AG09309 (cell line): ENCODE data around the gene UBIAD1.
A peak's percentile ranks its signal among the peaks of the same experiment; 100 is the strongest.

Source experiments
- DNase-seq: peaks from one replicate; pipeline ENCODE4 v3.0.0-alpha.2; 2010; ENCODE audit warnings: low read depth
- H3K4me3 ChIP-seq: 2 replicates; pipeline ENCODE4 v1.5.1; 2011; ENCODE audit warnings: mild to moderate bottlenecking, low read depth, low read length, moderate library complexity; ENCODE audit not compliant: control insufficient read depth
- CTCF ChIP-seq: IDR thresholded peaks from 2 replicates; pipeline ENCODE4 v1.5.1; 2011; ENCODE audit warnings: mild to moderate bottlenecking, low read depth, low read length, inconsistent platforms; ENCODE audit not compliant: insufficient read depth, control insufficient read depth; ENCODE audit errors: missing control alignments

The UBIAD1 gene, protein sequence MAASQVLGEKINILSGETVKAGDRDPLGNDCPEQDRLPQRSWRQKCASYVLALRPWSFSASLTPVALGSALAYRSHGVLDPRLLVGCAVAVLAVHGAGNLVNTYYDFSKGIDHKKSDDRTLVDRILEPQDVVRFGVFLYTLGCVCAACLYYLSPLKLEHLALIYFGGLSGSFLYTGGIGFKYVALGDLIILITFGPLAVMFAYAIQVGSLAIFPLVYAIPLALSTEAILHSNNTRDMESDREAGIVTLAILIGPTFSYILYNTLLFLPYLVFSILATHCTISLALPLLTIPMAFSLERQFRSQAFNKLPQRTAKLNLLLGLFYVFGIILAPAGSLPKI

GRCh38 chr1:11272832-11273594, at the start of gene UBIAD1:
Gene UBIAD1, plus strand, starts transcription at chr1:11273198. Its CDS starts 334 bp downstream, at chr1:11273532.
- DNase-seq = peak; percentile 35
- no peak for TF ChIP-seq CTCF
- H3K4me3 ChIP-seq = peak within 1 kb of the TSS; percentile 67

DNA sequence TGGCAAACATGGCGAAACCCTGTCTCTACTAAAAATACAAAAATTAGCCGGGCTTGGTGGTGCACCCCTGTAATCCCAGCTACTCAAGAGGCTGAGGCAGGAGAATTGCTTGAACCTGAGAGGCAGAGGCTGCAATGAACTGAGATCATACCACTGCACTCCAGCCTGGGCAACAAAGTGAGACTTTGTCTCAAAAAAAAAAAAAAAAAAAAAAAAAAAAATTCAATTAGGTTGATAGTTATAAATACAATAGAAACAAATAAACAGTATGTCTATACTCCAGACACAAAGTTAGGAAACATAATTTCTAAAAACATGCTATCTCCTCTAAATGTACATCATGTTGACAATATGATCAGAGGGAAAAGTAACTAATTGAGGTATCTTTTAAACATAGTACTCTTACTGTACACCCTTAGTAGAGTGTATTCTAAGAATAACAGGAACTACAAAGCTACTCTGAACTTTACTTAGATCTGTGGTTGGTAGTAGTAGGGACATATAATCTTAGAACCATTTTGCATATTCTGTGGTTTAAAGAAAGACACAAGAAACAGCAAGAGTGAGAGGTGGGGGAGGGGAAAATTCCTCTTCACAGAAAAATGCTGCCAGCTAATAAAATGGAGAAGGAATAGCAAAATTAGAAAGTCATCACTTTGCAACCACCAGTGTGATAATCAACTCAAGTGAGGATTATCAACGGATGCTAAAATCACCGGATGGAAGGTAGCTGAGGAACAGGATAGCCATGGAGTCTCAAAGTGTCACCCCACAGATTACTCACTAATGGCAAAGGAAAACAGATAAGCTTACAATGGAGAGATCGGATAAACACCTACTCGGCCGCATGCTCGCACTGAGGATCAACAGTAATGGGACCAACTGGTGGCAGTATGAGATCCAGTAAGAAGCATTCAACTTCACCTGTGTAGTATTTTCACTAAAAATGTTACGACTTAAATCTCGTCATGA, 45.6 kb upstream of the UBIAD1 start:
- no peak for TF ChIP-seq CTCF
- H3K4me3 ChIP-seq = no peak overlapping the region
- no peak for DNase-seq

DNA sequence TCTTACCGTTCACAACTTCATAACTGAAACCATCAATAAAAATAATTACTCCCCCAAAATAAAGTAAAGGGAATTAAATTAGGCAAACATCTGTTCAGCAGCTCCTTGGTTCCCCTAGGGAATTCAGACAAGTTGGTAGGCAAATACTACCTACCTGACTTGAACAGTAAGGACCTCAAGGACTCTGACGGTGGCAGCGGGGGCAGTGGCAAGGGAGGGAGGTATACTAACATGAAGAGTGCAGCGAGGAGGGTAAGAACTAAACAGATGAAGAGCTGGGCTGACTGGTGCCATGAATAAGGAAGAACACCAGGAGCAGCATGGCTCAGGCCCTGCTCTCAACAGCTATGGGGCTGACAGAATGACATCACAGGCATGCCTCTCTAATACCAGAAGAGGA, 43.8 kb upstream of the UBIAD1 start:
- no peak for TF ChIP-seq CTCF
- no peak for DNase-seq
- H3K4me3 ChIP-seq = no peak overlapping the region

GRCh38 chr1:11233208-11233607, 39.8 kb upstream of the UBIAD1 start:
- no peak for TF ChIP-seq CTCF
- no peak overlapping the region for H3K4me3 ChIP-seq
- no peak for DNase-seq

DNA sequence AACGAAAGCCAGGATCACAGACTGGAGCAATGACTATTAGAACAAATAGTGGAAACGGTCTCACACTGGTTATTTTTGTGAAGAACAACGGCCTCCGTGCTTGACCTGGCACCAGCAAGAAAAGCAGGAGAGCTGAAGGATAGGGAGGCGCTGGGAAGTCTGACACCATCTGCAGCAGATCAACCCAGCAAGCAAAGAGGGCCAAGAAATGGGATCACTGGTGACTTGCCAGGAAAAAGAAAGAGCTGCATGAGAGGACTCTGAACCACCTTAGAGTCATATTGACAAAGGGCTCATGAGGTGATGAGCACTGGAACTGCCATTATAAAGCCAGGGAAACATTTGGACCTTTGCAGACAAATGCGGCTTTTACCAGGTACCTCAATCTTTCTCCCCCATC, 35.6 kb upstream of the UBIAD1 start:
- no peak overlapping the region for H3K4me3 ChIP-seq
- TF ChIP-seq CTCF = no peak
- DNase-seq = no peak

GRCh38 chr1:11238311-11238710, 34.7 kb upstream of the UBIAD1 start:
- H3K4me3 ChIP-seq = no peak overlapping the region
- TF ChIP-seq CTCF = no peak
- no peak for DNase-seq
